ENCODE measurements around the gene INSC. TPM values are rescaled to one million over a fixed set of nuclear protein-coding genes. Genes with fewer than 3 reads are reported as not detected.

The INSC gene
- total RNA-seq, 1 experiment from 2014 or later, result not detected

DNA sequence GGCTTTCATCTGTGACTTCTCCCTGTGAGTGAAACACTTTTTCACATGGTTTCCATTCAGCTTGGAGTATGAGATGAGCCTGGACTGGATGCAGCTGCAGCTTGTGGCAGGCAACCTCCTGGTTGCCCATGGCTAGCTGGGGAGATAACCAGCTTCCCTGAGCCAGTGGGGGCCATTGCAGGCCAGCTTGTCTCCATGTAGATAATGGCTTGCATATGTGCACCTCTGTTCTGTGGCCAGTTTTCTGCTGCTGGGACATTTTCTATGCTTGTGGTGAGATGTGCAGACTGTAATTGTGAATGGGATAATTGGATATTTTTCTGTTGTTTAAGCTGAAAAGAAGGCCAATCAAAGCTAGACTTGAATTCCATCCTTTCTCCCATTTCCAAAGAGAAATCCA, 38.5 kb downstream of the INSC start:
- no peak overlapping the region for H3K4me3 Mint-ChIP-seq (ENCODE audit: unreplicated experiment)
- no peak for DNase-seq
- H3K36me3 Mint-ChIP-seq (ENCODE audit: insufficient read depth, unreplicated experiment), result no peaks in the 10 kb centered on the region
- H3K4me1 Mint-ChIP-seq (ENCODE audit: low read depth, unreplicated experiment), result peaks cover 6% of the 10 kb centered on the region
- TF ChIP-seq, protein P1, sequence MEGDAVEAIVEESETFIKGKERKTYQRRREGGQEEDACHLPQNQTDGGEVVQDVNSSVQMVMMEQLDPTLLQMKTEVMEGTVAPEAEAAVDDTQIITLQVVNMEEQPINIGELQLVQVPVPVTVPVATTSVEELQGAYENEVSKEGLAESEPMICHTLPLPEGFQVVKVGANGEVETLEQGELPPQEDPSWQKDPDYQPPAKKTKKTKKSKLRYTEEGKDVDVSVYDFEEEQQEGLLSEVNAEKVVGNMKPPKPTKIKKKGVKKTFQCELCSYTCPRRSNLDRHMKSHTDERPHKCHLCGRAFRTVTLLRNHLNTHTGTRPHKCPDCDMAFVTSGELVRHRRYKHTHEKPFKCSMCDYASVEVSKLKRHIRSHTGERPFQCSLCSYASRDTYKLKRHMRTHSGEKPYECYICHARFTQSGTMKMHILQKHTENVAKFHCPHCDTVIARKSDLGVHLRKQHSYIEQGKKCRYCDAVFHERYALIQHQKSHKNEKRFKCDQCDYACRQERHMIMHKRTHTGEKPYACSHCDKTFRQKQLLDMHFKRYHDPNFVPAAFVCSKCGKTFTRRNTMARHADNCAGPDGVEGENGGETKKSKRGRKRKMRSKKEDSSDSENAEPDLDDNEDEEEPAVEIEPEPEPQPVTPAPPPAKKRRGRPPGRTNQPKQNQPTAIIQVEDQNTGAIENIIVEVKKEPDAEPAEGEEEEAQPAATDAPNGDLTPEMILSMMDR (IDR thresholded peaks at IDR 0.05; ENCODE audit: insufficient read depth in 1 of 2, low read depth in 1 of 2, low read length in 1 of 2, severe bottlenecking in 1 of 2, unreplicated experiment in 1 of 2), result no peak
- Histone ChIP-seq H3K36me3 (ENCODE audit: control insufficient read depth, insufficient read depth, low read length) (no peaks in the 10 kb centered on the region), H3K27me3 (replicated peaks; ENCODE audit: control insufficient read depth, insufficient read depth, low read length) (no peaks in the 10 kb centered on the region), H3K9me3 (no peaks in the 10 kb centered on the region), H3K4me3 (ENCODE audit: low read depth, low read length) (no peak overlapping the region), H3K4me1 (no peaks in the 10 kb centered on the region)
- BruUV-seq (replicated peaks), result no TSS peak
- H3K27me3 Mint-ChIP-seq (ENCODE audit: insufficient read depth, unreplicated experiment), result peaks cover 6% of the 10 kb centered on the region
- ChIA-PET CTCF (no interaction called here), POLR2A (no interaction called here)
- intact Hi-C loops (cut with micrococcal nuclease; ENCODE audit: unreplicated experiment), result no loop called here
- H3K27ac Mint-ChIP-seq (ENCODE audit: unreplicated experiment), result no peak overlapping the region
- H3K9me3 Mint-ChIP-seq (ENCODE audit: unreplicated experiment), result no peaks in the 10 kb centered on the region

DNA sequence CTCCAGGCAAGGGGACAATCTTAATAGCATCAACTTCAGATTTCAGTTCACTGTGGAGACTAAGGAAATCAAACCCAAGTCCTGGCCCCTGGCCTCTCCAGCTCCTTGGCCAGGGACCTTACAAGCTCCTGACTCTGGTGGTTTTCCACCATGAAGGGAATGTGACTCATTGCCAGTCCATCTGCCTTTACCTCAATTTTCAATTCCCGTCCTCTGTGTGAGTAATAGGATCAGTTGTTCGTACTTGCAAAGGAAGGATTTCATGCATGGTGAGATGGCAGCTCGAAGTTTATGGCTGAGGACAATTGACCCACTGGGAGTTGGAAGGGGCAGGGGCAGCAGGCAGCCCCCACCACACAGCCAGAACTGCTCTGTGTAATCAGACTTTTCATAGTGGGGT, 42.5 kb downstream of the INSC start:
- H3K27me3 Mint-ChIP-seq (ENCODE audit: insufficient read depth, unreplicated experiment), result peaks cover 9% of the 10 kb centered on the region
- CTCF ChIA-PET, result no interaction called here

DNA sequence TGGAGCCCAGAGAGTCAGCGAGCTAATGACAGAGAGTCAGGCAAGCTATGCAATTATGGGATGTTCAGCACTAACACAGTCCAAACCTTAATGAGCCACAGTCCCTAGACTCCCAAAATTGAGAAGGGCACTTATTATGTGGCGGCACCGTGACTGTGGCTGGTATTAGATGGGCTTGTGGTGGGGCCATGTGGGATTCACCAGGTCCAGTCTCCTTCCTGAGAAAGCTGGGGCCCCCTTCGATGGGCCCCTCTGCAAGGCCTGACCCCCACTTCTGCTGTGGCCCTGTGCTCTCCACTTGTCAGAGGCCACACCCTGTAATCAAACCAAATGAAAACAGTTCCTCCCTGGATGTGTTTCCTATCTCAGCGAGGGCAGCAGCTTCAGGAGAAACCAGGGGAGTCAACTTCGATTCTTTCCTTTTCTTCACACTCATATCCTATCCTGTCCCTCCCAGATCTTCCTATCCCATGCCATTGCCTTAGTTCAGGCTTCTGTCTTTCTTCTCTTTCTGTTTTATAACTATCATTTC, 42.9 kb downstream of the INSC start:
- no TSS peak for BruUV-seq (replicated peaks)
- H3K9me3 ChIP-seq, result no peaks in the 10 kb centered on the region
- intact Hi-C loops (cut with micrococcal nuclease; ENCODE audit: unreplicated experiment), result no loop called here
- ChIA-PET POLR2A (no interaction called here), CTCF (no interaction called here)
- H3K4me3 Mint-ChIP-seq (ENCODE audit: unreplicated experiment), result no peak overlapping the region
- no peak for DNase-seq
- H3K36me3 Mint-ChIP-seq (ENCODE audit: insufficient read depth, unreplicated experiment), result no peaks in the 10 kb centered on the region
- H3K27ac Mint-ChIP-seq (ENCODE audit: unreplicated experiment), result no peak overlapping the region
- no peaks in the 10 kb centered on the region for H3K27me3 ChIP-seq (replicated peaks; ENCODE audit: control insufficient read depth, insufficient read depth, low read length)
- TF ChIP-seq, protein P1 (IDR thresholded peaks at IDR 0.05; ENCODE audit: insufficient read depth in 1 of 2, low read depth in 1 of 2, low read length in 1 of 2, severe bottlenecking in 1 of 2, unreplicated experiment in 1 of 2), result no peak
- H3K4me1 ChIP-seq, result no peaks in the 10 kb centered on the region
- H3K9me3 Mint-ChIP-seq (ENCODE audit: unreplicated experiment), result no peaks in the 10 kb centered on the region
- H3K36me3 ChIP-seq (ENCODE audit: control insufficient read depth, insufficient read depth, low read length), result no peaks in the 10 kb centered on the region
- peaks cover 7% of the 10 kb centered on the region for H3K4me1 Mint-ChIP-seq (ENCODE audit: low read depth, unreplicated experiment)
- H3K4me3 ChIP-seq (ENCODE audit: low read depth, low read length), result no peak overlapping the region
- H3K27me3 Mint-ChIP-seq (ENCODE audit: insufficient read depth, unreplicated experiment), result peaks cover 9% of the 10 kb centered on the region

More for the DNA sequence above, 42.5 kb downstream of the INSC start:
- no peak overlapping the region for H3K27ac Mint-ChIP-seq (ENCODE audit: unreplicated experiment)
- BruUV-seq (replicated peaks), result no TSS peak
- TF ChIP-seq, protein P1 (IDR thresholded peaks at IDR 0.05; ENCODE audit: insufficient read depth in 1 of 2, low read depth in 1 of 2, low read length in 1 of 2, severe bottlenecking in 1 of 2, unreplicated experiment in 1 of 2), result no peak
- Histone ChIP-seq H3K36me3 (ENCODE audit: control insufficient read depth, insufficient read depth, low read length) (no peaks in the 10 kb centered on the region), H3K9me3 (no peaks in the 10 kb centered on the region), H3K27me3 (replicated peaks; ENCODE audit: control insufficient read depth, insufficient read depth, low read length) (no peaks in the 10 kb centered on the region), H3K4me1 (no peaks in the 10 kb centered on the region), H3K4me3 (ENCODE audit: low read depth, low read length) (no peak overlapping the region)
- H3K36me3 Mint-ChIP-seq (ENCODE audit: insufficient read depth, unreplicated experiment), result no peaks in the 10 kb centered on the region
- no peak for DNase-seq
- POLR2A ChIA-PET, result no interaction called here
- peaks cover 7% of the 10 kb centered on the region for H3K4me1 Mint-ChIP-seq (ENCODE audit: low read depth, unreplicated experiment)
- intact Hi-C loops (cut with micrococcal nuclease; ENCODE audit: unreplicated experiment), result no loop called here
- H3K4me3 Mint-ChIP-seq (ENCODE audit: unreplicated experiment), result no peak overlapping the region
- H3K9me3 Mint-ChIP-seq (ENCODE audit: unreplicated experiment), result no peaks in the 10 kb centered on the region
